ENCODE data around the gene VSTM2L. TPM values are rescaled to one million over a fixed set of nuclear protein-coding genes. Genes with fewer than 3 reads are reported as not detected.

The VSTM2L gene
- total RNA-seq, 3 donors from 2014 or later = 0.11 to 0.33 (median 0.13) TPM

GRCh38 chr20:37994512-37994911 lies 91.6 kb downstream of the VSTM2L start:
- H3K27me3 Mint-ChIP-seq (ENCODE audit: low read depth) = no peaks in the 10 kb centered on the region
- no peak overlapping the region for H3K4me3 Mint-ChIP-seq
- no peak for ATAC-seq
- peaks cover 42% of the 10 kb centered on the region for H3K36me3 Mint-ChIP-seq (ENCODE audit: insufficient read depth)
- H3K9me3 Mint-ChIP-seq = no peaks in the 10 kb centered on the region
- no peak for DNase-seq
- peaks cover 25% of the 10 kb centered on the region for H3K4me1 Mint-ChIP-seq (ENCODE audit: low read depth)

Other genes starting within 250 kb of the VSTM2L start
- gene CTNNBL1, start 209.1 kb upstream of the VSTM2L start, total RNA-seq = 100 to 1,000 TPM; 107 to 115 (median 110) TPM
- gene TTI1, start 130.3 kb downstream of the VSTM2L start, total RNA-seq = 10 to 100 TPM; 31.3 to 35.5 (median 35.0) TPM
- 10 to 100 TPM; 38.6 to 40.4 (median 39.6) TPM for gene RPRD1B, start 130.6 kb downstream of the VSTM2L start, total RNA-seq